ENCODE data around the gene TMOD2. TPM values are rescaled to one million over a fixed set of nuclear protein-coding genes. Genes with fewer than 3 reads are reported as not detected.
A peak's percentile ranks its signal among the peaks of the same experiment; 100 is the strongest.

The TMOD2 gene
- total RNA-seq, 1 experiment from 2014 or later: 1.3 TPM

DNA sequence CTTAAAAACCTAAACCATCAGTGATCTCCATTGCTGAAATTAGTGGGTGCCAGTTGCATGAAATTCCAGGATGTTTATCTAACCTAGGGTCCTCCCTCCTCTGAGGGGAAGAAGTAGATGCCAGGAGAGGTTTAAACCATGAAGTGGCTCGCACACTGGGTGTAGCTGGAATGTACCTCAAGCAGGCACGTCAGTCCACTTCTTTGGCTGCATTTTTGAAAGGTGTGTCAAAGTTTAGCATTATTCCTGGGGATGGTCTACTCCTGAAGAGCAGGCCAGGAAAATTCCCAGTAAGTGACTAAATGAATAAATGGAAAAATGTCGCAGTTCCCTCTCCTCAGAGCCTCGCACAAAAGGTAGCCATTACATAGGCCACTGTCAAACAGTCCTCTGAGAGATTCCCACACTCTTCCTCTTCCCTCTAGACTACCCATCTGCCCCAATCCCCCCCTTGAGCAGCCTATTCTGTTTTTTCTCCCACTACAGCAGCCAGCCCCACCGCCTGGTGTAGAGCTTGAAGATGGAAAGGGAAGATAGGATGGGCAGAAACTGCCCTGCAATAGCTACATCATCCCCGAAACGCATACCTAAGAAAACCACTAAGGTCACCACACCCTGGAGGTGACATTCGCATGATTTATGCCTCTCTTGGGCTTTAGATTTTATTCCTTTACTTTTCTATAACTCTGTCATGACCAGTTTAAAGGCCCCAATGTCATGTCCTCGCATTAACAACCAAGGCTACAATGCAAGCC lies 77.4 kb downstream of the TMOD2 start:
- no peaks in the 10 kb centered on the region for H3K27me3 ChIP-seq
- H3K36me3 ChIP-seq: no peaks in the 10 kb centered on the region
- DNase-seq: no peak
- H3K4me3 ChIP-seq: peak overlapping the region; percentile 98
- H3K9me3 ChIP-seq: no peaks in the 10 kb centered on the region

DNA sequence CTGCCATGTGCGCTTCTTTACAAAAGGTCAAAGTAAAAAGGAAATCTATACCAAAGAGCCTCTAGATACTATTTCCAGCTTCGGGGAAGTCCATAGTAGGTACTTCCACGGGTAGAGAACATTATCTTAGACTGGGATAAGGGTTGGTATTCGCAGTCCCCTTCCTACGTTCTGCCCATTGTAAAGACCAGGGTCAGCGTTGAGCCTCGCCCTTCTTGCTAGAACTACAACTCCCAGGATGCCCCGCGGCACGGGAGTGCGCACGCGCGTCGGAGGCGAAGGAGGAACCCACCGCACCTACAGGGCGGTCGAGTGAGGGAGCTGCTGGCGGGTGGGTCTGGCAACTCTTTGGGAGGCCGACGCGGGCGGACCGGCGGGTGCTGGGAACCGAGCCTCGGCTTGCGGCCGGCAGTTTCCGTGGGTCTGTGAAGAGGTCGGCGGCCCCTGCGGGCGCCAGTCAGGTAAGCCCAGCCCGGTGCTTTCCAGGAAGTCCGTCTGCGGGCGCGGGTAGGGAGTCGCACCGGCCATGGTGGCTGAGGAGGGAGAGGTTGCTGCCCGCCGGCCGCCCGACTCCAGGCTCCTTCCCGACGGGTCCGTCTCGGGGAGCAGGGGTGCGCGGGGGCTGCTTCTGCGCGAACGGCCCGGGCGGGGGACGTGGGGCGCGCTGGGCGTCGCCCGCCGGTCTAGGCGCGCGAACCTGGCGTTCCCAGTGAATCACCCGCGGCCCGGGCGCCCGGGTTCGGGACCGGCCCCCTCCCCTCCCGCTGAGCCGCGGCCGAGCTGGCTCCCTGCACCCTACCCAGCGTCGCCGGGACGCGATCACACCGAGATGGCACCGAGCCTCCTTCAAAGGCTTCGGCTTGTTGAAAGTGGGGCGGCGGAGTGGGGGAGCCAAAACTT lies 78.2 kb downstream of the TMOD2 start, which contains the start of gene TMOD3:
Gene TMOD3 (plus strand): TSS at position 278 of the 900 bp plus-strand sequence. CDS start 33,232 bp downstream, outside the sequence.
- DNase-seq: peak; percentile 91
- Histone ChIP-seq H3K27me3 (no peaks in the 10 kb centered on the region), H3K4me3 (peak within 1 kb of the TSS; percentile 98), H3K36me3 (no peaks in the 10 kb centered on the region), H3K9me3 (no peaks in the 10 kb centered on the region)

DNA sequence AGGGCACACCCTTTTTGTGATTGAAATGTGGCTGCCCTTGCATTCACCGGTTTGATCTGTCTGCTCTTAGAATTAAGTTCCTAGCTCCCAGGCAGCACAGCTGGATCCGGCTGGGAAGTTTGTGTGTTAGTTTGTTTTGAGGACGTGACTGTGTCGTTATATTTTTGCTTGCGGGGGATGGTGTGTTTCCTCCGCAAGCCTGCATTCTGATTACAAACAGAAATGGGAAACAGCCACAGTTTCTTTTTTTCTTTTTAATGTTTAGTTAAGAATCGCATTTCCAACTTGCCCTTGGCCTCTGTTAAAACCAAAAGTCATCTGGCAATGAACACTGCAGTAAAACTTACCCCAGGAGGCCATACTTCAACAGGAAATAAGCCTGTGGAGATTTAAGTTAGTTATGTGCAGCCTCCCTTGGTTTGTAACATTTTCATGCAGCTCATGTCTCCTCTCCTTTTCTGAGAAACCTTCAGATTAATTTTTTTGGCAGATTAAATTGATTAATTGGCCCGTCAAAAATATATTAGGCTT lies 78.9 kb downstream of the TMOD2 start:
- DNase-seq: peak; percentile 69

DNA sequence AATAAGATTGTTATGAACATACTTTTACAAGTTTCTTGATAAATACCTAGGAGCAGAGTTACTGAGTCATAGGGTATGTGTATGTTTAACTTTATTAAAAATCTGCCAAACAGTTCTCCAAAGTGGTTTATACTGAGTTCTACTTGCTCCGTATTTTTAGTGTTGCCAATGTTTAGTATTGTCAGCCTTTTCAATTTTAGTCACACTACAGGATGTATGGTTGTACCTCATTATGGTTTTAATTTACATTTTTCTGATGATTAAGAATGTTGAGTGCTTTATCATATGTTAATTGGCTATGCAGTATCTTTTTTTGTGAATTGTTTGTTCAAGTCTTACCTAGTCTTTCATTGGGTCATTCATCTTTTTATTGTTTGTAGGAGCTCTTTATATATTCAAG lies 82.4 kb downstream of the TMOD2 start:
- no peaks in the 10 kb centered on the region for H3K27me3 ChIP-seq
- H3K4me3 ChIP-seq: no peak overlapping the region
- no peaks in the 10 kb centered on the region for H3K9me3 ChIP-seq
- 0 out of 2 replicates have a peak, but pooled peaks cover 6% of the 10 kb centered on the region for H3K36me3 ChIP-seq
- DNase-seq: no peak

More for the DNA sequence above, 78.9 kb downstream of the TMOD2 start:
- H3K27me3 ChIP-seq: no peaks in the 10 kb centered on the region
- H3K4me3 ChIP-seq: peak overlapping the region; percentile 98
- H3K36me3 ChIP-seq: no peaks in the 10 kb centered on the region
- no peaks in the 10 kb centered on the region for H3K9me3 ChIP-seq

DNA sequence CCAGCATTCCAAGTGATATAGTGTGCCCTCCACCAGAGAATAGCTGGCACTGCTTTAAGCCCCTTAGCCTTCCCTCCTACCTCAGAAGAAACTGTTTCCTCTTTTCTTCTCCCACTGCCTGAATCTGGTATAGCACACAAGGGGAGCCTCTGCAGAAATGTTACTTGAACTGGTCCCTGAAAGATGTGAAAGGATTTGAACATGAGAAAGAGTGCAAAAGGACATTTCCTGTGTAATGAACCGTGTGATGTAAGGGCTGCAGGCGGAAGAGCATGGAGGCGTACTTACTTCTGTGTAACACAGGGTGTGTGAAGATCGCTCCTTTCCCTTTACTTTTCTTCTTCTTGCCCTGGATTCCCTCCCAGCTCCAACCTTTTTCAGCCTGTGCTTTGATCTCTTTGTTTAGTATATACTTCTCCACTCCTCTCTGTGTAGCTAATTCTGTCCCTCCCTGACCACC lies 86.4 kb downstream of the TMOD2 start:
- no peaks in the 10 kb centered on the region for H3K9me3 ChIP-seq
- no peaks in the 10 kb centered on the region for H3K27me3 ChIP-seq
- DNase-seq: no peak

GRCh38 chr15:51838270-51838669 lies 86.9 kb downstream of the TMOD2 start:
- Histone ChIP-seq H3K27me3 (no peaks in the 10 kb centered on the region), H3K9me3 (no peaks in the 10 kb centered on the region), H3K4me3 (no peak overlapping the region), H3K36me3 (0 out of 2 replicates have a peak, but pooled peaks cover 6% of the 10 kb centered on the region)
- no peak for DNase-seq

More for the DNA sequence above, 86.4 kb downstream of the TMOD2 start:
- H3K4me3 ChIP-seq: no peak overlapping the region
- 0 out of 2 replicates have a peak, but pooled peaks cover 6% of the 10 kb centered on the region for H3K36me3 ChIP-seq

DNA sequence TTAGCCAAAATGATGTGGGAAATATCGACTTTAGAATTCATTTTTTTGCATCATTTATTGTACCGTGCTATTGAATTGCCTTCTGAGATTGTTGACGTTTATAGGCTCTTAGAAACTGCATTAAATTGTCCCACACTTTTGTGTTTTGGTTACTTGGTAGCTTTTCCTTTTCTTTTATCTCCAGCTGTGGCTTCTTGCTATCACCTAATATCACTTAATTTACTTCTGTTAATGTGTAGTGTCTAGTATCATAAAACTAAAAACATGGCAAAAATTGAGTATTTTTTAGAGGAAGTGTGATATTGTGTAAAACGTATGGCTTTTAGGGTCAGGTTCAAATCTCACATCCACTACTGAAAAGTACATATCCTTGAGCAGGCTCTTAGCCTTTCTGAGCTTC lies 89.3 kb downstream of the TMOD2 start:
- no peak for DNase-seq
- Histone ChIP-seq H3K4me3 (no peak overlapping the region), H3K27me3 (no peaks in the 10 kb centered on the region), H3K36me3 (0 out of 2 replicates have a peak, but pooled peaks cover 6% of the 10 kb centered on the region), H3K9me3 (no peaks in the 10 kb centered on the region)

DNA sequence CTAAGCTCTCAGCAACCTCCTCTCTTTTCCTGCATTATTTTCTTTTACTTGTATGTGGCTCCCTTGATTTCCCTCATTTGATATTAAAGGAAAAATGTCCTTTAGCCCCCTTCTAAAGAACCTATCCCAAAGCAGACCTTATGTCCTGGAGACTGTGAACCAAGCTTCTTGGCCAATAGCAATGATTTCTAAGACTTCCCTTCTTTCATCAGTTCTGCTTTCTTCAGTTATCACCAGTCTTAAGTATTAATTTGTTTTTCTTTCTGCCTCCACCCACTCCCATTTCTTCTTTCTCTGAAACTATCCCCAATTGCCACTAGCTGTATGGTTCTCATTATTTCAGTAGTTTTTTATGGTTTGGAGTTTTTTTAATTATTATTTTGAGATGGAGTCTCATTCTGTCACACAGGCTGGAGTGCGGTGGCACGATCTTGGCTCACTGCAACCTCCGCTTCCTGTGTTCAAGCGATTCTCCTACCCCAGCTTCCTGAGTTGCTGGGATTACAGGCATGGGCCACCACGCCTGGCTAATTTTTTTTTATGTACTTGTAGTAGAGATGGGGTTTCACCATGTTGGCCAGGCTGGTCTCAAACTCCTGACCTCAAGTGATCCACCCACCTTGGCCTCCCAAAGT lies 90.1 kb downstream of the TMOD2 start:
- Histone ChIP-seq H3K27me3 (no peaks in the 10 kb centered on the region), H3K9me3 (no peaks in the 10 kb centered on the region), H3K36me3 (0 out of 2 replicates have a peak, but pooled peaks cover 3% of the 10 kb centered on the region), H3K4me3 (no peak overlapping the region)
- DNase-seq: no peak

- no peak for DNase-seq
- H3K4me3 ChIP-seq: no peak overlapping the region
- no peaks in the 10 kb centered on the region for H3K27me3 ChIP-seq
- H3K36me3 ChIP-seq: no peaks in the 10 kb centered on the region
- no peaks in the 10 kb centered on the region for H3K9me3 ChIP-seq
Measured at GRCh38 chr15:51842265-51842664, 90.9 kb downstream of the TMOD2 start.

DNA sequence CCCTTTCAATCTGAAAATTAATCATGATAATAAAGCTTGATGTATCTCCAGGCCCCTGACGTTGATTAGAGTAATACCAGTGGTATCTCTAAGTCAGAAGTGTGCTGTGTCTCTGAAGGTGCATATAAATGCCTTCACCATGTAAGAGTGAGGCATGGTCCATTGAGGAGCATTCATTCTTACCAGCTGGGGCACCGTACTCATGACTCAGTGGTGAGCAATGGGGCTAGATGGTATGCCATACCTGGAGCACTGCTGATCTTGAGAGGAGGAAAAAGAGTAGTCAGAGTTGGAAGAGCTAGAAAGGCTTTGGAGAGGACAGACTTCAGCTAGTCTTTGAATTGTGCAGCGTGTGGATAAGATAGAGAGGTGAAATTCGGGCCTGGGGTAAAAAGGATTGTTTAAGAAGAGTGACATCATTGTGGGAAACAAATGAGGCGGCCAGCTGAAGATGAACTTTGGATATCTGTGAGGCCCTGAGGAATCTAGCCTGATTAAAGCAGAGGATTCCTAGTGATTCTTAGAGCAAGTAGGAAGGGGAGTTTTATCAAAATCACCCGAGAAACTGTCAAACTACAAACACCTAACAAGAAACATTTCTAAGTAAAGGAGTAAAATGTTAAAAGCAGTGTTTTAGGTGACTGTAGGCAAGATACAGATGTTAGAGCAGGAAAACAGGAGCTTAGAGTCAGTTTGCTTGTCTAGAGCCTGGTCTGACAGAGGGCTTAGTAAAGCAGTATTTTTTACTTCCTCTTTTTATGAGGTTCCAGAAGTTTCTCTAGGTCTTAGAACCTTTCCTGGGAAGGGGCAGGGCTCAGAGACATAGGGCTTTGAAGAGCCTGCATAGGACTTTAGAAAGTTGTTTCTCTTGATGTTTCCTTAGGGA lies 91.7 kb downstream of the TMOD2 start:
- Histone ChIP-seq H3K27me3 (no peaks in the 10 kb centered on the region), H3K4me3 (no peak overlapping the region), H3K36me3 (no peaks in the 10 kb centered on the region), H3K9me3 (no peaks in the 10 kb centered on the region)
- peak; percentile 68 for DNase-seq

GRCh38 chr15:51844747-51845426 lies 93.5 kb downstream of the TMOD2 start:
- Histone ChIP-seq H3K36me3 (0 out of 2 replicates have a peak, but pooled peaks cover 2% of the 10 kb centered on the region), H3K4me3 (no peak overlapping the region), H3K9me3 (no peaks in the 10 kb centered on the region), H3K27me3 (no peaks in the 10 kb centered on the region)
- no peak for DNase-seq

DNA sequence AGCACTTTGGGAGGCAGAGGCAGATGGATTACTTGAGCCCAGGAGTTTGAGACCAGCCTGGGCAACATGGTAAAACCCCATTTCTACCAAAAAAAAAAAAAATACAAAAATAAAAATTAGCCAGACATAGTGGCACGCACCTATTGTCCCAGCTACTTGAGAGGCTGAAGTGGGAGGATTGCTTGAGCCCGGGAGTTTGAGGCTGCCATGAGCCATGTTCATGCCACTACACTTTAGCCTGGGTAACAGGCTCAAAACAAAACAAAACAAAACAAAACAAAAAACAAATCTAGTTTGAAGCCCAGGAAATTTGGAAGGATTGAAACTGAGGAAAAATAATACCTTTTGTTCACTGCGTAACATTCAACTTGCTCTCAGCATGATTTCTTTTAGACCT lies 94.7 kb downstream of the TMOD2 start:
- Histone ChIP-seq H3K27me3 (no peaks in the 10 kb centered on the region), H3K4me3 (no peak overlapping the region), H3K36me3 (0 out of 2 replicates have a peak, but pooled peaks cover 2% of the 10 kb centered on the region), H3K9me3 (no peaks in the 10 kb centered on the region)
- DNase-seq: no peak

GRCh38 chr15:51846463-51847230 lies 95.2 kb downstream of the TMOD2 start:
- H3K9me3 ChIP-seq: no peaks in the 10 kb centered on the region
- H3K4me3 ChIP-seq: no peak overlapping the region
- no peaks in the 10 kb centered on the region for H3K27me3 ChIP-seq
- 0 out of 2 replicates have a peak, but pooled peaks cover 2% of the 10 kb centered on the region for H3K36me3 ChIP-seq
- DNase-seq: no peak

- H3K27me3 ChIP-seq: no peaks in the 10 kb centered on the region
- no peaks in the 10 kb centered on the region for H3K9me3 ChIP-seq
- DNase-seq: no peak
- H3K4me3 ChIP-seq: no peak overlapping the region
- 0 out of 2 replicates have a peak, but pooled peaks cover 2% of the 10 kb centered on the region for H3K36me3 ChIP-seq
Measured at GRCh38 chr15:51848811-51849210, 97.4 kb downstream of the TMOD2 start.
